ENCODE results near the gene RPS24.

The RPS24 gene

GRCh38 chr10:78042058-78042751 lies 8.5 kb downstream of the RPS24 start:
- no peak overlapping the region for H3K4me3 ChIP-seq (ENCODE audit: low read depth, low read length)
- TF ChIP-seq, protein P1, sequence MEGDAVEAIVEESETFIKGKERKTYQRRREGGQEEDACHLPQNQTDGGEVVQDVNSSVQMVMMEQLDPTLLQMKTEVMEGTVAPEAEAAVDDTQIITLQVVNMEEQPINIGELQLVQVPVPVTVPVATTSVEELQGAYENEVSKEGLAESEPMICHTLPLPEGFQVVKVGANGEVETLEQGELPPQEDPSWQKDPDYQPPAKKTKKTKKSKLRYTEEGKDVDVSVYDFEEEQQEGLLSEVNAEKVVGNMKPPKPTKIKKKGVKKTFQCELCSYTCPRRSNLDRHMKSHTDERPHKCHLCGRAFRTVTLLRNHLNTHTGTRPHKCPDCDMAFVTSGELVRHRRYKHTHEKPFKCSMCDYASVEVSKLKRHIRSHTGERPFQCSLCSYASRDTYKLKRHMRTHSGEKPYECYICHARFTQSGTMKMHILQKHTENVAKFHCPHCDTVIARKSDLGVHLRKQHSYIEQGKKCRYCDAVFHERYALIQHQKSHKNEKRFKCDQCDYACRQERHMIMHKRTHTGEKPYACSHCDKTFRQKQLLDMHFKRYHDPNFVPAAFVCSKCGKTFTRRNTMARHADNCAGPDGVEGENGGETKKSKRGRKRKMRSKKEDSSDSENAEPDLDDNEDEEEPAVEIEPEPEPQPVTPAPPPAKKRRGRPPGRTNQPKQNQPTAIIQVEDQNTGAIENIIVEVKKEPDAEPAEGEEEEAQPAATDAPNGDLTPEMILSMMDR (IDR thresholded peaks at IDR 0.05; ENCODE audit: low read depth, low read length, missing control alignments): no peak
- in situ Hi-C loops (cut with HindIII; ENCODE audit: low sequenced_read_pairs): loop anchor here (10.0 kb wide), 2 partner anchors 713 to 993 kb away; no protein-coding TSS in a partner anchor
- DNase-seq (ENCODE audit: low read depth): no peak

- no peak for DNase-seq (ENCODE audit: low read depth)
- H3K4me3 ChIP-seq (ENCODE audit: low read depth, low read length): no peak overlapping the region
- TF ChIP-seq, protein P1 (IDR thresholded peaks at IDR 0.05; ENCODE audit: low read depth, low read length, missing control alignments): no peak
- in situ Hi-C loops (cut with HindIII; ENCODE audit: low sequenced_read_pairs): loop anchor here (10.0 kb wide), 2 partner anchors 712 to 992 kb away; no protein-coding TSS in a partner anchor
Observed at GRCh38 chr10:78042752-78043104, 9.1 kb downstream of the RPS24 start.

- TF ChIP-seq, protein P1 (IDR thresholded peaks at IDR 0.05; ENCODE audit: low read depth, low read length, missing control alignments): no peak
- DNase-seq (ENCODE audit: low read depth): no peak
- H3K4me3 ChIP-seq (ENCODE audit: low read depth, low read length): no peak overlapping the region
- in situ Hi-C loops (cut with HindIII; ENCODE audit: low sequenced_read_pairs): loop anchor here (10.0 kb wide), 2 partner anchors 711 to 991 kb away; no protein-coding TSS in a partner anchor
Observed at GRCh38 chr10:78044179-78044578, 10.5 kb downstream of the RPS24 start.

GRCh38 chr10:78044699-78045098 lies 11.0 kb downstream of the RPS24 start:
- in situ Hi-C loops (cut with HindIII; ENCODE audit: low sequenced_read_pairs): loop anchor here (5.0 to 10.0 kb wide), 4 partner anchors 710 to 1148 kb away; no protein-coding TSS in a partner anchor
- DNase-seq (ENCODE audit: low read depth): no peak
- TF ChIP-seq, protein P1 (IDR thresholded peaks at IDR 0.05; ENCODE audit: low read depth, low read length, missing control alignments): no peak
- H3K4me3 ChIP-seq (ENCODE audit: low read depth, low read length): no peak overlapping the region

DNA sequence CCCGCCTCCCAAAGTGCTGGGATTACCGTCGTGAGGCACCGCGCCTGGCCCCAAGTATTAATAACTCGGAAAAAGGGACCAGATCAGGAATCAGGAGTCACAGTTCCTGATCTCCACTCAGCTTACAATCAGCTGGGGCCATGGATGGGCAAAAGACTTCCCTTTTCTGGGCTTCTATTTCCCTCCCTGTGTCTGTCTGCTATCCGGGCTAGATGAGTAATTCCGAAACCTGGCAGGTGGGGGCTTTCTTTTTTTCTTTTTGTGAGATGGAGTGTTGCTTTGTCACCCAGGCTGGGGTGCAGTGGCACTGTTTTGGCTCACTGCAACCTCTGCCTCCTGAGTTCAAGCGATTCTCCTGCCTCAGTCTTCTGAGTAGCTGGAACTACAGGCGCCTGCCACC lies 11.6 kb downstream of the RPS24 start:
- no peak for DNase-seq (ENCODE audit: low read depth)
- no peak overlapping the region for H3K4me3 ChIP-seq (ENCODE audit: low read depth, low read length)
- in situ Hi-C loops (cut with HindIII; ENCODE audit: low sequenced_read_pairs): loop anchor here (5.0 to 10.0 kb wide), 4 partner anchors 710 to 1147 kb away; no protein-coding TSS in a partner anchor
- TF ChIP-seq, protein P1 (IDR thresholded peaks at IDR 0.05; ENCODE audit: low read depth, low read length, missing control alignments): no peak

- DNase-seq (ENCODE audit: low read depth): no peak
- no peak overlapping the region for H3K4me3 ChIP-seq (ENCODE audit: low read depth, low read length)
- in situ Hi-C loops (cut with HindIII; ENCODE audit: low sequenced_read_pairs): loop anchor here (5.0 to 10.0 kb wide), 4 partner anchors 709 to 1146 kb away; no protein-coding TSS in a partner anchor
- TF ChIP-seq, protein P1 (IDR thresholded peaks at IDR 0.05; ENCODE audit: low read depth, low read length, missing control alignments): no peak
Observed at GRCh38 chr10:78045856-78046255, 12.2 kb downstream of the RPS24 start.
